Thoracic aorta (tissue), 2 donors: Measurements from ENCODE around the gene LIF. TPM values are rescaled to one million over a fixed set of nuclear protein-coding genes. Genes with fewer than 3 reads are reported as not detected.

Source experiments
- ATAC-seq: fragments of 150-250 bp; one replicate; pipeline ENCODE4 v1.8.0; 2017; ENCODE audit warnings: low read depth; ENCODE audit not compliant: insufficient number of reproducible peaks, low FRiP score
- DNase-seq: peaks from one replicate; pipeline ENCODE4 v3.0.0-alpha.2; 2020; ENCODE audit warnings: low spot score
- H3K27ac ChIP-seq, 2 donors: fragments of 200-600 bp; sonication (generic); 1 replicate in 1 of 2; 2 replicates in 1 of 2; pipeline ENCODE4 v1.5.1; 2016; ENCODE audit warnings: mild to moderate bottlenecking in 2 of 2, moderate library complexity in 2 of 2
- H3K27me3 ChIP-seq: fragments of 200-600 bp; sonication (generic); replicated peaks from 2 replicates; pipeline ENCODE4 v1.6.0; 2016; ENCODE audit warnings: mild to moderate bottlenecking; ENCODE audit not compliant: insufficient read depth
- H3K36me3 ChIP-seq: fragments of 200-600 bp; sonication (generic); one replicate; pipeline ENCODE4 v1.5.1; 2016
- H3K4me1 ChIP-seq, 2 donors: fragments of 200-600 bp; sonication (generic); 1 replicate in 1 of 2; 2 replicates in 1 of 2; pipeline versions ENCODE4 v1.5.1 to v1.6.0; 2016; ENCODE audit warnings: low read depth in 2 of 2, mild to moderate bottlenecking in 1 of 2; ENCODE audit not compliant: control insufficient read depth in 1 of 2
- H3K4me3 ChIP-seq: fragments of 200-600 bp; sonication (generic); 2 replicates; pipeline ENCODE4 v1.5.1; 2016; ENCODE audit warnings: mild to moderate bottlenecking
- H3K9me3 ChIP-seq: fragments of 200-600 bp; sonication (generic); 2 replicates; pipeline ENCODE4 v1.5.1; 2016
- CTCF ChIP-seq: fragments of 200-600 bp; sonication (generic); IDR thresholded peaks from one replicate; pipeline ENCODE4 v1.5.1; 2019; ENCODE audit warnings: antibody characterized with exemption
- total RNA-seq, 2 donors: library from RNA; depleted of rRNA; stranded (reverse); fragments of >200 nt; gene quantifications; one replicate each; pipeline versions ENCODE4 v1.1.0 to v1.2.3, GENCODE V29; 2016

Gene LIF
- total RNA-seq, 2 donors from 2014 or later: 1.4 to 11.3 TPM

GRCh38 chr22:30222321-30222720, 24.2 kb downstream of the LIF start:
- no peaks in the 10 kb centered on the region for H3K9me3 ChIP-seq
- no peak for ATAC-seq
- no peaks in the 10 kb centered on the region for H3K27me3 ChIP-seq
- no peak overlapping the region for H3K27ac ChIP-seq
- no peak for DNase-seq
- TF ChIP-seq CTCF: no peak
- H3K4me3 ChIP-seq: no peak overlapping the region
- H3K36me3 ChIP-seq: no peaks in the 10 kb centered on the region
- H3K4me1 ChIP-seq: peaks cover 6 to 14% of the 10 kb centered on the region in 2 donors

GRCh38 chr22:30221121-30221992, 25.2 kb downstream of the LIF start:
- no peak overlapping the region for H3K27ac ChIP-seq
- no peak for TF ChIP-seq CTCF
- DNase-seq (no peak), ATAC-seq (no peak)
- no peak overlapping the region for H3K4me3 ChIP-seq
- H3K4me1 ChIP-seq: peaks cover 6 to 15% of the 10 kb centered on the region in 2 donors
- no peaks in the 10 kb centered on the region for H3K27me3 ChIP-seq
- H3K36me3 ChIP-seq: no peaks in the 10 kb centered on the region
- H3K9me3 ChIP-seq: no peaks in the 10 kb centered on the region

- Histone ChIP-seq H3K36me3 (no peaks in the 10 kb centered on the region), H3K4me3 (no peak overlapping the region), H3K9me3 (no peaks in the 10 kb centered on the region), H3K4me1 (peaks cover 6 to 15% of the 10 kb centered on the region in 2 donors), H3K27me3 (no peaks in the 10 kb centered on the region), H3K27ac (no peak overlapping the region)
- no peak for DNase-seq
- no peak for ATAC-seq
- TF ChIP-seq CTCF: no peak
These were observed 26.1 kb downstream of the LIF start for GRCh38 chr22:30220338-30221012.

- no peak for TF ChIP-seq CTCF
- Histone ChIP-seq H3K27me3 (no peaks in the 10 kb centered on the region), H3K9me3 (no peaks in the 10 kb centered on the region), H3K27ac (no peak overlapping the region), H3K4me3 (no peak overlapping the region), H3K36me3 (no peaks in the 10 kb centered on the region), H3K4me1 (peaks cover 6 to 15% of the 10 kb centered on the region in 2 donors)
- no peak for DNase-seq
- ATAC-seq: no peak
These were observed 26.8 kb downstream of the LIF start for GRCh38 chr22:30219668-30220278.

GRCh38 chr22:30219049-30219654, 27.4 kb downstream of the LIF start:
- Histone ChIP-seq H3K27ac (no peak overlapping the region), H3K36me3 (no peaks in the 10 kb centered on the region), H3K4me3 (no peak overlapping the region), H3K27me3 (no peaks in the 10 kb centered on the region), H3K4me1 (peaks cover 6 to 15% of the 10 kb centered on the region in 2 donors), H3K9me3 (no peaks in the 10 kb centered on the region)
- no peak for DNase-seq
- no peak for TF ChIP-seq CTCF
- ATAC-seq: no peak
